CD8-positive, alpha-beta memory T cell (primary cell): ENCODE data around the gene ARHGAP26. TPM values are rescaled to one million over a fixed set of nuclear protein-coding genes. Genes with fewer than 3 reads are reported as not detected.
A peak's percentile ranks its signal among the peaks of the same experiment; 100 is the strongest.

Source experiments
- CTCF ChIA-PET: fragments of 350-600 bp; sonication (Branson Sonifier 250); formaldehyde crosslinking; loops from one replicate; lab custom pipeline; 2021; ENCODE audit warnings: antibody characterized with exemption; lab: Charles Lee
- POLR2A ChIA-PET: fragments of 350-600 bp; sonication (Branson Sonifier 250); formaldehyde crosslinking; loops from one replicate; lab custom pipeline; 2021; ENCODE audit warnings: antibody characterized with exemption; lab: Charles Lee
- DNase-seq, 5 donors: peaks; one replicate each; pipeline versions ENCODE4 v3.0.0 to v3.0.0-alpha.2; 2020 to 2022; ENCODE audit warnings: mixed read lengths in 1 of 5
- H3K27ac ChIP-seq: one replicate; pipeline ENCODE4 v1.7.0; 2013; ENCODE audit warnings: low read depth, mild to moderate bottlenecking, low read length, moderate library complexity
- H3K27me3 ChIP-seq: 2 replicates; pipeline ENCODE4 v1.7.0; 2013; ENCODE audit warnings: low read length, mild to moderate bottlenecking; ENCODE audit not compliant: insufficient read depth, poor library complexity, severe bottlenecking
- H3K36me3 ChIP-seq: 2 replicates; pipeline ENCODE4 v1.7.0; 2013; ENCODE audit warnings: mild to moderate bottlenecking, low read length, moderate library complexity; ENCODE audit not compliant: insufficient read depth
- H3K4me1 ChIP-seq: 2 replicates; pipeline ENCODE4 v1.7.0; 2013; ENCODE audit warnings: mild to moderate bottlenecking, low read length, moderate library complexity; ENCODE audit not compliant: insufficient read depth
- H3K4me3 ChIP-seq: 2 replicates; pipeline ENCODE4 v1.7.0; 2013; ENCODE audit warnings: mild to moderate bottlenecking, low read length
- H3K9me3 ChIP-seq: 2 replicates; pipeline ENCODE4 v1.7.0; 2013; ENCODE audit warnings: mild to moderate bottlenecking, low read length
- H3K27ac Mint-ChIP-seq, 8 donors: one replicate each; pipeline ENCODE4 v1.8.0; 2020 to 2021; ENCODE audit warnings: mixed read lengths in 8 of 8, mild to moderate bottlenecking in 6 of 8, inconsistent platforms in 3 of 8, moderate library complexity in 3 of 8
- H3K27me3 Mint-ChIP-seq, 2 donors: one replicate each; pipeline ENCODE4 v1.8.0; 2020 to 2021; ENCODE audit warnings: mixed read lengths in 2 of 2, mild to moderate bottlenecking in 1 of 2, moderate library complexity in 1 of 2
- H3K36me3 Mint-ChIP-seq, 3 donors: one replicate each; pipeline ENCODE4 v1.8.0; 2020 to 2021; ENCODE audit warnings: mixed read lengths in 3 of 3, inconsistent platforms in 1 of 3, mild to moderate bottlenecking in 1 of 3
- H3K4me1 Mint-ChIP-seq, 3 donors: one replicate each; pipeline ENCODE4 v1.8.0; 2020 to 2021; ENCODE audit warnings: mixed read lengths in 3 of 3, inconsistent platforms in 1 of 3, mild to moderate bottlenecking in 1 of 3
- H3K4me3 Mint-ChIP-seq, 7 donors: one replicate each; pipeline ENCODE4 v1.8.0; 2020 to 2021; ENCODE audit warnings: mixed read lengths in 7 of 7, mild to moderate bottlenecking in 6 of 7, moderate library complexity in 4 of 7, inconsistent platforms in 2 of 7
- H3K9me3 Mint-ChIP-seq, 5 donors: one replicate each; pipeline ENCODE4 v1.8.0; 2020 to 2022; ENCODE audit warnings: mixed read lengths in 5 of 5, mild to moderate bottlenecking in 3 of 5, moderate library complexity in 2 of 5, inconsistent platforms in 1 of 5
- polyA plus RNA-seq: library from polyadenylated mRNA; unstranded; fragments of 300-500 nt; fragmentation: Illumina TruSeq; gene quantifications from one replicate; pipeline ENCODE4 v1.2.3, GENCODE V29; 2021
- total RNA-seq, 2 experiments: library from RNA; stranded (reverse); gene quantifications; one replicate each; pipeline ENCODE4 v1.2.3, GENCODE V29; 2021

The ARHGAP26 gene
- total and polyA plus RNA-seq, 3 experiments from 2014 or later, result 16.7 to 37.1 (median 19.7) TPM

GRCh38 chr5:143064218-143064641 is 294.1 kb downstream of the ARHGAP26 start:
- H3K36me3 ChIP-seq, result peaks cover 10% of the 10 kb centered on the region
- H3K27ac ChIP-seq, result no peak overlapping the region
- DNase-seq, result no peak
- H3K27me3 Mint-ChIP-seq, result no peaks in the 10 kb centered on the region
- no peaks in the 10 kb centered on the region for H3K4me1 ChIP-seq
- H3K27me3 ChIP-seq, result no peaks in the 10 kb centered on the region
- ChIA-PET POLR2A (no interaction called here), CTCF (no interaction called here)
- peak overlapping the region in 3 of 8 donors; percentile 0 to 97 (median 23) for H3K27ac Mint-ChIP-seq
- no peak overlapping the region for H3K4me3 ChIP-seq
- no peaks in the 10 kb centered on the region for H3K9me3 Mint-ChIP-seq
- H3K4me3 Mint-ChIP-seq, result no peak overlapping the region
- no peaks in the 10 kb centered on the region for H3K9me3 ChIP-seq
- H3K36me3 Mint-ChIP-seq, result peaks cover 16 to 87% (median 44%) of the 10 kb centered on the region in 3 donors
- H3K4me1 Mint-ChIP-seq, result peaks cover 15 to 33% (median 20%) of the 10 kb centered on the region in 3 donors

- POLR2A ChIA-PET, result no interaction called here
- H3K27ac Mint-ChIP-seq, result peak overlapping the region in 1 of 8 donors; percentile 23
Measured at GRCh38 chr5:143064676-143065075, 294.5 kb downstream of the ARHGAP26 start.

GRCh38 chr5:143065185-143065965 is 295.2 kb downstream of the ARHGAP26 start:
- Histone ChIP-seq H3K9me3 (no peaks in the 10 kb centered on the region), H3K4me1 (no peaks in the 10 kb centered on the region), H3K27me3 (no peaks in the 10 kb centered on the region), H3K4me3 (no peak overlapping the region), H3K36me3 (peaks cover 10% of the 10 kb centered on the region), H3K27ac (no peak overlapping the region)
- H3K27me3 Mint-ChIP-seq, result no peaks in the 10 kb centered on the region
- POLR2A ChIA-PET, result no interaction called here
- H3K36me3 Mint-ChIP-seq, result peaks cover 25 to 89% (median 49%) of the 10 kb centered on the region in 3 donors
- H3K27ac Mint-ChIP-seq, result peak overlapping the region in 1 of 8 donors; percentile 86
- peaks cover 0 to 1% (median 0%) of the 10 kb centered on the region in 5 donors for H3K9me3 Mint-ChIP-seq
- DNase-seq, result no peak
- no peak overlapping the region for H3K4me3 Mint-ChIP-seq
- CTCF ChIA-PET, result no interaction called here
- peaks cover 15 to 25% (median 17%) of the 10 kb centered on the region in 3 donors for H3K4me1 Mint-ChIP-seq

More at GRCh38 chr5:143064676-143065075, 294.5 kb downstream of the ARHGAP26 start:
- Histone ChIP-seq H3K4me3 (no peak overlapping the region), H3K4me1 (no peaks in the 10 kb centered on the region), H3K36me3 (peaks cover 10% of the 10 kb centered on the region), H3K27ac (no peak overlapping the region), H3K27me3 (no peaks in the 10 kb centered on the region), H3K9me3 (no peaks in the 10 kb centered on the region)
- H3K4me1 Mint-ChIP-seq, result peaks cover 15 to 29% (median 17%) of the 10 kb centered on the region in 3 donors
- H3K36me3 Mint-ChIP-seq, result peaks cover 20 to 88% (median 45%) of the 10 kb centered on the region in 3 donors
- no peaks in the 10 kb centered on the region for H3K27me3 Mint-ChIP-seq
- CTCF ChIA-PET, result no interaction called here
- no peak overlapping the region for H3K4me3 Mint-ChIP-seq
- no peak for DNase-seq
- H3K9me3 Mint-ChIP-seq, result no peaks in the 10 kb centered on the region

GRCh38 chr5:143065996-143066522 is 295.9 kb downstream of the ARHGAP26 start:
- Histone ChIP-seq H3K4me1 (no peaks in the 10 kb centered on the region), H3K4me3 (no peak overlapping the region), H3K27ac (no peak overlapping the region), H3K27me3 (no peaks in the 10 kb centered on the region), H3K9me3 (no peaks in the 10 kb centered on the region), H3K36me3 (peaks cover 10% of the 10 kb centered on the region)
- ChIA-PET CTCF (no interaction called here), POLR2A (no interaction called here)
- DNase-seq, result no peak
- Mint-ChIP-seq H3K9me3 (peaks cover 0 to 4% (median 0%) of the 10 kb centered on the region in 5 donors), H3K4me3 (no peak overlapping the region), H3K27ac (peak overlapping the region in 2 of 8 donors; percentile 39 to 67), H3K27me3 (no peaks in the 10 kb centered on the region), H3K4me1 (peaks cover 15 to 25% (median 17%) of the 10 kb centered on the region in 3 donors), H3K36me3 (peaks cover 32 to 89% (median 52%) of the 10 kb centered on the region in 3 donors)

GRCh38 chr5:143066556-143067281 is 296.5 kb downstream of the ARHGAP26 start:
- no peaks in the 10 kb centered on the region for H3K27me3 ChIP-seq
- no peaks in the 10 kb centered on the region for H3K9me3 ChIP-seq
- CTCF ChIA-PET, result no interaction called here
- H3K4me1 ChIP-seq, result no peaks in the 10 kb centered on the region
- peak overlapping the region in 5 of 8 donors; percentile 7 to 83 (median 39) for H3K27ac Mint-ChIP-seq
- H3K27me3 Mint-ChIP-seq, result no peaks in the 10 kb centered on the region
- peaks cover 0 to 4% (median 0%) of the 10 kb centered on the region in 5 donors for H3K9me3 Mint-ChIP-seq
- no peak overlapping the region for H3K27ac ChIP-seq
- no peak for DNase-seq
- no peak overlapping the region for H3K4me3 ChIP-seq
- peaks cover 15 to 25% (median 17%) of the 10 kb centered on the region in 3 donors for H3K4me1 Mint-ChIP-seq
- no peak overlapping the region for H3K4me3 Mint-ChIP-seq
- H3K36me3 Mint-ChIP-seq, result peaks cover 36 to 86% (median 52%) of the 10 kb centered on the region in 3 donors
- POLR2A ChIA-PET, result no interaction called here
- H3K36me3 ChIP-seq, result peaks cover 10% of the 10 kb centered on the region

GRCh38 chr5:143068712-143069111 is 298.5 kb downstream of the ARHGAP26 start:
- no peaks in the 10 kb centered on the region for H3K4me1 ChIP-seq
- CTCF ChIA-PET, result no interaction called here
- H3K4me3 ChIP-seq, result no peak overlapping the region
- peaks cover 10% of the 10 kb centered on the region for H3K36me3 ChIP-seq
- Mint-ChIP-seq H3K27me3 (no peaks in the 10 kb centered on the region), H3K4me1 (peaks cover 15 to 25% (median 17%) of the 10 kb centered on the region in 3 donors), H3K36me3 (peaks cover 44 to 73% (median 45%) of the 10 kb centered on the region in 3 donors), H3K9me3 (peaks cover 0 to 4% (median 3%) of the 10 kb centered on the region in 5 donors), H3K4me3 (no peak overlapping the region), H3K27ac (peak overlapping the region in 2 of 8 donors; percentile 53 to 57)
- no peaks in the 10 kb centered on the region for H3K9me3 ChIP-seq
- no peaks in the 10 kb centered on the region for H3K27me3 ChIP-seq
- H3K27ac ChIP-seq, result no peak overlapping the region
- POLR2A ChIA-PET, result no interaction called here
- no peak for DNase-seq

GRCh38 chr5:143071927-143072326 is 301.8 kb downstream of the ARHGAP26 start:
- Mint-ChIP-seq H3K27ac (peak overlapping the region in 1 of 8 donors; percentile 34), H3K36me3 (peaks cover 42 to 59% (median 48%) of the 10 kb centered on the region in 3 donors), H3K27me3 (no peaks in the 10 kb centered on the region), H3K4me1 (peaks cover 4 to 13% (median 7%) of the 10 kb centered on the region in 3 donors), H3K4me3 (no peak overlapping the region), H3K9me3 (peaks cover 0 to 4% (median 3%) of the 10 kb centered on the region in 5 donors)
- no peak overlapping the region for H3K27ac ChIP-seq
- H3K9me3 ChIP-seq, result no peaks in the 10 kb centered on the region
- no peaks in the 10 kb centered on the region for H3K4me1 ChIP-seq
- no peak for DNase-seq
- no peak overlapping the region for H3K4me3 ChIP-seq
- CTCF ChIA-PET, result no interaction called here
- no peaks in the 10 kb centered on the region for H3K27me3 ChIP-seq
- POLR2A ChIA-PET, result no interaction called here
- no peaks in the 10 kb centered on the region for H3K36me3 ChIP-seq
